Renal cortical epithelial cell (primary cell): ENCODE results near the gene STT3B. TPM values are rescaled to one million over a fixed set of nuclear protein-coding genes. Genes with fewer than 3 reads are reported as not detected.
"Not testable (repeated sequence)": the region's sequence is repeated elsewhere in the genome, so short reads cannot be mapped to it uniquely, and the experiment has no call there.

Experiments
- DNase-seq: peaks from one replicate; pipeline ENCODE4 v3.0.0-alpha.2; 2011; ENCODE audit warnings: low read depth
- total RNA-seq: library from RNA; depleted of rRNA; stranded (reverse); fragments of >200 nt; gene quantifications from 2 replicates; pipeline ENCODE4 v1.2.3, GENCODE V29; 2014

The STT3B gene
- total RNA-seq, 1 donor from 2014 or later, result 176 TPM

- DNase-seq, result no peak
Measured at GRCh38 chr3:31592764-31593163, 60.0 kb downstream of the STT3B start.

DNA sequence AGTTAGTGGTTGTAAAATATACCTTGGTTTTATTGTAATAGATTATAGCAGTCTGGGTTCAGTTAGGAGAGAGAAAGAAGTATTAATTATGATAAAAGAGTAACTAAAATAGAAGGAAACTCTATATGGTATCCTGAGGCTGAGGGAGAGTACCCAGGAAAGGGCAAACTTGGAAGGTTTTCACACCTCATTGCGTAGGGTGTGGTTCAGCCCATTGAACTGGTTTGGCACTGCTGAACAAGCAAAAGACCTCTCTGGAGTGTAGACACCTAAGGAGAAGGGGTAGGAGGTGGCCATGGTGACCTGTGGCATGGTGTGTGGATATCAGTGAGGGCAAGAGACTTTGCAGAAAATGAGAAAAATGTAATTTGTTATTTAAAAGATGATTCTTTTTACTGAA lies 63.5 kb downstream of the STT3B start:
- DNase-seq, result no peak

DNA sequence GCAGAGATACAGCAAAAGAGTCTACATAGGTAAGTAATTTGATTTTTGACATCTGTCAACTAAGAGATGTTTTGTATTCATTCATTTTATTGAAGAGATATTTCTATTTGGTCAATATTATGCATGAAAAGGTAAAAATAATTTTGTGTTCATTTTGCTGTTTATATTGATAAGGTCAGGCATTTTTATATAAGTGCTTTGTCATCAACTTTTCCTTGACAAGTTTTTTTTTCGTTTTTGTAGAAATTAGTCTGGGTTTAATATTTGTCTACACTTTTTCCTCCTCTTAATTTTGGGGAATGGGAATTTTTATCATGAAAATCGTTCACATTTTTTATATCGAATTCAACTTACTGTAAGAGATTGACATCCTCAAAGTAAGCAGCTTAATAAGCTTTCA lies 67.7 kb downstream of the STT3B start:
- DNase-seq, result no peak

GRCh38 chr3:31605333-31605732 lies 72.6 kb downstream of the STT3B start:
- not testable (repeated sequence) for DNase-seq

DNA sequence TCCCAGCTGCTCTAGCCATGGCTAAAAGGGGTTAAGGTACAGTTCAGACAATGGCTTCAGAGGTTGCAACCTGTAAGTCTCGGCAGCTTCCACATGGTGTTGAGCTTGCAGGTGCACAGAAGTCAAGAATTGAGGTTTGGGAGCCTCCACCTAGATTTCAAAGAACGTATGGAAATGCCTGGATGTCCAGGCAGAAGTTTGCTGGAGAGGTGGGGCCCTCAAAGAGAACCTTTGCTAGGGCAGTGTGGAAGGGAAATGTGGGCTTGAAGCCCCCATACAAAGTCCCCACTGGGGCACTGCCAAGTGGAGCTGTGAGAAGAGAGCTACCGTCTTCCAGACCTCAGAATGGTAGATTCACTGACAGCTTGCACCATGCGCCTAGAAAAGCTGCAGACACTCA lies 73.7 kb downstream of the STT3B start:
- no peak for DNase-seq

DNA sequence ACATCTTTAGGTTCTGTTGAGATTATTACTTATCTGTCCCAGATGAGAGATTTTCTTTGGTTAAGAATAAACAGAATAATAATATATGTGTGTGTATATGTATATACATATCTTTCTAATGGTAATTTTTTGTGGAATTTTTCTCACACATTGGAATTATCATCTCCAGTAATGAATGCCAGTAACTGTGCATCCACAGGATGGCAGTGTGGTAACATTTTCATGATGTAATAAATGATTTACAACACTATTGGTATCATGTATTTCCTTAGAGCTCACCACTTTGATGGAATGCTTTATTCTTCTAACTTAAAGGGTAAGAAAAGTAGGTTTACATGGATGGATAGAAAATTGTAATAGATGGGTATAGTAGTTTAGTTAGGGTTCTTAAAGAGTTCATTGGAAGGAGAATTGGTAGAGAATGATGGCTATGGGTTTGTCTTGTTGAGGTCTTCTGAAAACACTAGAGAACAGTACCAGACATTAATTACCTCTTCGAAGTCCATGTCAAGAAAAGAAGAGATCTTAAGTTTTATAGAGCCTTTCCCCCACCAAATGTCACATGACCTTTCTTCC lies 78.1 kb downstream of the STT3B start:
- peak; percentile 55 for DNase-seq

DNA sequence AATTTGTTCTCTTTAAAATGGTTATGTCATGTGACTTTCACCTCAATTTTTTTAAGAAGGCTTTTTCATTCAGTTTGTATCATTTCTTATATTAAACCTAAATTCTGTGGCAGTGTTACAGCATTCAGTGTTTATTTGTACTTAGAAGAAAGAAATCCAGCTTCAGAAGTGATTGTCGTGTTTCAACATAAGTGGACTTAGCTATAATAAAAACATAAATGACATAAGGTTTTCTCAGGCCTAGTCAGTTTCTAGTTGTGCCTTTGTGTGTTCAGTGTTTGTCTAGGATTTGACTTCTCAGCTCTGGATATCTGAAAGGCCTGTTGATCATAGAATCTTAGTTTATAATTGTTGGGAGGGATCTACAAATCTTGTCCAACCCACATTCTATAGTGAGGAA lies 80.5 kb downstream of the STT3B start:
- no peak for DNase-seq

DNA sequence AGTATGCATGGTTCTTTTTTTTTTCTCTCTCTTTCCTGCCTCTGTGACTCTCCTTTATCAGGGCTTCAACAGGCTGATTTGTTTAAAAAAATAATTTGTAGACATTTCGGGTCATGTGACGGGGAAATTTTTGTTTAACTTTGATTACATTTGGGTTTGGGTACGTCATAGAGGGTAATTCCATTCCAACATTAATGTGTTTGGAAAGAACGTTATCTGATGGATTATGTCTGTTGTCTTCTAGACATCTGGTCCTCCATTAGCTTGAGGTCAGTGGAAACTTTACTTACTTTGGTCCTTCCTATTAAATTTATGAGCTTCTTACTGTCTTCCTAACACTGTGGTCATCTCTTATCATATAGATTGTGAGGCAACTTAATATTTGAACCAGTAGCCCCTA lies 80.9 kb downstream of the STT3B start:
- no peak for DNase-seq

DNA sequence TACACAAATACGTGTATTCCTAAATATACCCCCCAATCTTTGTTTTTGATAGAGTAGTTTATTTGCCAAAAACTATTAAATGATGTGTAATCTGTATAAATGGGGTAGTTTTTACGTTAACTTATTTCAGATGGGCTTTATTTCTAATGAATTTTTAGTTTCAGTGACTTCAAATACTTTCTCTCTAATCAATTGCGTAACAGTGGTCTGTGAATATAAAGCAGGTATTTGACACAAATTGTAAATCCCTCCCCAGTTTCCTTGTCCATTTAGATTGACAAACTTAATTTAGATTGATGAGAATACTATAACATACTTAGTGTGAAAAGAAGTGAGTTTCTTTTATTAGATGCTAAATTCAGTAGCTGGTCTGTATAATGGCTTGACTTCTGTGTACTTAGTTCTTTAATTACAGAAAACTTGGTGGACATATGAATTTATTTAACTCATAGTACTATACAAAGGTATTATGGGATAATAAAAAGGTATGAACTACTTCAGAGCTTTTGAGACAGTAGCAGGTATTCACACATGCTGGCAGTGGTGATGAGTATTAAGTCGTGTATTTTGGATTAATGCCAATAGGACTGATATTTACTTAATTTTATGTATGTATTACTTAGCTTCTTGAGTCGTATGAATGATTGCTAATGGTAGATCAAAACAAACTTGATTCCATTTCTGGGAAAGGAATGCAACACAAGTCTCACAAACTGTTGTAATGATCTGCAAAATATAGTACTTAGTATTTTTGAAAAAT lies 81.6 kb downstream of the STT3B start:
- no peak for DNase-seq

DNA sequence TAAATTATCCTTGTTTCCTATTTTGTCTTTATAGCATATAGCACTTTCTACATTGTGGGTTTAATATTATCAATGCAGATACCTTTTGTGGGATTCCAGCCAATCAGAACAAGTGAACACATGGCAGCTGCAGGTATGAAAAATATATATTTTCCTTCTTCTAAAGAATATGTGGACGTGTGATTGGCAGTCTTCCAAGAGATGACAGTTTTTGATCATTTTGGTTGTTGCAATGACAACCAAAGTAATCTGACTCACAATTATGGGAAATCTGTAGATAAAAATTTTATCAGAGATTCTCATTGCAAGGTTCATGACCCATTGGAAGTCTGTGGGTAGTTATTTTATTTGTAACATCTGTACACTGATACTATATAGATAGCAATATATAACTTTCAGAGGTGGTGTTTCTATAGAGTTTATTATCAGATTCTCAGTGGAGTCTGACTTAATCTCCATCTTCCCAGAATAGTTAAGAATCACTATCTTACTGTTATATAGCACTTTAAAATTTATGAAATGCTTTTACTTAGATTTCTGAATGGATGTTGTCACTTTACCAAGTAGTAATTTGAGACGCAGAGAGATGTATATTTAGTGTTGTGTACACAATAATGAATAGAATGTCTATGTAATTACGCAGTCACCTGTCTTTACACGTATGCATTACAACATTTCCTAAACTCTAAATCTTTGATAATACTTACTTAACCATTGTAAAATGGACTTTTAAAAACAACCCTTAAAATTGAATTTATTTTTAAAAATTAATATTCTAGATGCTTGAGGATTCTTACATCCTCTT lies 82.5 kb downstream of the STT3B start:
- no peak for DNase-seq

DNA sequence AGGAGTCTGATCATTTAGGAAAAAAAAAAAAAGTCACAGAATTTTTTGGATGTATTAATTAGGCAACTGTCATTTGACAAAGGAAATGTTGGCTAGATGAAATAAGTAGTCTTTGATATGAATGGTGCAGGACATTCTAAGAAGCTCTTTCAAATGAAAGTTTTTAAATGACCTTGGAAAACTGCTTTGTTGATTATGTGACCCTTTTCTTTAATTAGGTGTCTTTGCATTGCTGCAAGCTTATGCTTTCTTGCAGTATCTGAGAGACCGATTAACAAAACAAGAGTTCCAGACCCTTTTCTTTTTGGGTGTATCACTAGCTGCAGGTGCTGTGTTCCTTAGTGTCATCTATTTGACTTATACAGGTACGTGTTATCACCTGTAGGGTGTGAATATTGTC lies 84.0 kb downstream of the STT3B start:
- no peak for DNase-seq

GRCh38 chr3:31620656-31621055 lies 87.9 kb downstream of the STT3B start:
- DNase-seq, result no peak

DNA sequence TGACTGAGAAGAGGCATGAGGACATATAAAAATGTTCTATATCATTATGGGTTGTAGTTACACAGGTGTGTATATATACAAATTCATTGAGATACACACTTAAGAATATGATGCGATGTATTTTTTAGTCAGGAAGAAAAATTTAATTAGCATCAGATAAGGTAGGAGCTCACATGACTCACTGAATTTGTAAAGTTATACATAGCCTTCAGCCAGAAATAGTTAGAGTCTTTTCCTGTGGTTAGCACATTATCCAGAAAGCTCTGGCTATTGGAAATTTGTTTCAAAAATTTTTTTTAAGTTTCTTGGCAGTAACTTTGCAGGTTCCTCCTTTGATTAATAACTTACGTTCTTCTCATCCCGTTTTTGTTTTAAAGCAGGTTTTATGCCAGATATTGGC lies 88.6 kb downstream of the STT3B start:
- no peak for DNase-seq

- no peak for DNase-seq
Measured at GRCh38 chr3:31622636-31623288, 90.0 kb downstream of the STT3B start.

- no peak for DNase-seq
Measured at GRCh38 chr3:31624083-31624709, 91.5 kb downstream of the STT3B start.

DNA sequence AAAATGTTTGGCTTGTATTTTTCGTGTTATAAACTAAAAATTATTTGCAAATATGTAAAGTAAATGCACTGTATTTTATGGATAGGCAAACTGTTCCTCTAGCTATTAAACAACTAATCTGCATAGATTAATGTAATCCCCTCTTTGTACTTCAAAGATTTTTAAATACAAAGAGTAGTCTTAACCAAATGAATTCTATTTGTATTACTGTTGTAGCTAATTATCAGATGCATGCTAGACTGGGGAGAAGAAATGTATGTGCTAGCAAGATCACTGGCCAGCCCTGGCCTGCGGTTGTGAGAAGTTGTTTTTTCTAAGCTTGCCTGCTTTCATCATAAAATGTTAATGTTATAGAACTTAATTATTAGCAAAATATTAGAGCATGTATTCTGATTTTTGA lies 92.6 kb downstream of the STT3B start:
- DNase-seq, result no peak

DNA sequence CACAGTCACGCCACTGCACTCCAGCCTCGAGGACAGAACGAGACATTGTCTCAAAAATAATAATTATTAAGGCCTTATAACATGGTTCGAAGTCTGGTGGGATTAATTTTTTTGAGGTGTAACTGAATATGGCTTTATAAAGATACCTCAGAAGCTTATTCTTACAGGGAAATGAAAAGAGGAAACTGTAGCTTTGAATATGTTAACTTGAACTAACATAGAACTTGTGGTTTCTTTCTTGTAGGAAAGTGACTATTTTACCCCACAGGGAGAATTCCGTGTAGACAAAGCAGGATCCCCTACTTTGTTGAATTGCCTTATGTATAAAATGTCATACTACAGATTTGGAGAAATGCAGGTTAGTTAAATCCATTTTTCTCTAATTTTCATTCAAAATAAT lies 96.3 kb downstream of the STT3B start:
- DNase-seq, result no peak

GRCh38 chr3:31634476-31634875 lies 101.8 kb downstream of the STT3B start:
- DNase-seq, result peak; percentile 67

DNA sequence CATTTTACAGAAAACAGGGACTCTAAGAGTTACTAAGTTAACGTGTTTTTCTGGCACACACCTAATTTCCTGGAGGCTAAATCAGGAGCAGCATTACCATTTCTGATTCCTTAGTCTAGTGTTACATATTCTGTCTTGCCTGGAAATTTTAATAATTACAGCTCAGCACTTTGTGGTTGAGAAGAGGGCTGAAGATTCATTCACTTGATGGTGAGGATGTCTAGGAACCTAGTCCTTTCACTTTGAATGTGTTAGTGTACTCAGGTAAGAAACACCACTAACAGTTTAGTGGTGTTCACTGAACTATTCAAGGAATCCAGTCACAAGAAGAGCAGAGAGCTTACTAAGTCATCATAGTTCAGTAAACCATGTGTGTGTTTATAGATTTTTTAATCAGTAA lies 102.8 kb downstream of the STT3B start:
- peak; percentile 42 for DNase-seq

DNA sequence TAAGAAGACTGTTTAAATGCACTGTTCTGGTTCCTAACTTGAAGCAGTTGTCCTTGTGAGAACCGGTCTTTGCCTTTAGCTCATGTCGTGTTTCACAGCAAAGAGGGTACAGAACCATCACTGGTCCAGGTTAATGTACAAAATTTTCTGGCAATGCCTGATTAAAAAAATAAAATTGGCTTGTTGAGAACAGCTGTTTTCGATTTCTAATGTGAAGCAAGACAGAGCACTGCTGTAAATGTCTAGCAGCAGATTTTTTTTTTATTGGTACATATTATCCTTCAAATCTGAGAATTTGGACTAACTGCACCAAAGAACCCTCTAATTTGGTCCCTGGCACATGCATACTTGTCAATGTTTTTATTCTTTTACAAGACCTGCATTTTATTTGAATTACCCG lies 103.3 kb downstream of the STT3B start:
- DNase-seq, result no peak

- peak; percentile 13 for DNase-seq
Measured at GRCh38 chr3:31636694-31637442, 104.1 kb downstream of the STT3B start.
